CD4-positive, alpha-beta T cell (primary cell): Measurements from ENCODE around the gene NUP210. TPM values are rescaled to one million over a fixed set of nuclear protein-coding genes. Genes with fewer than 3 reads are reported as not detected.

Source experiments
- ATAC-seq: fragments of 200-7000 bp; cut with Tn5 transposase; one replicate; pipeline ENCODE4 v1.10.0; 2022; ENCODE audit warnings: mild to moderate bottlenecking; ENCODE audit not compliant: poor library complexity
- CTCF ChIA-PET: fragments of 350-600 bp; sonication (Branson Sonifier 250); formaldehyde crosslinking; loops from one replicate; lab custom pipeline; 2021; ENCODE audit warnings: antibody characterized with exemption, inconsistent platforms; lab: Charles Lee
- POLR2A ChIA-PET: fragments of 350-600 bp; sonication (Branson Sonifier 250); formaldehyde crosslinking; loops from one replicate; lab custom pipeline; 2021; ENCODE audit warnings: antibody characterized with exemption, inconsistent platforms; lab: Charles Lee
- DNase-seq, 14 experiments: peaks; one replicate each; pipeline ENCODE4 v3.0.0-alpha.2; 2013 to 2020; ENCODE audit warnings: mixed read lengths in 2 of 14
- H3K27ac ChIP-seq, 2 donors: one replicate each; pipeline versions ENCODE4 v1.5.1 to v1.7.0; 2013; ENCODE audit warnings: low read length in 2 of 2, low read depth in 1 of 2, mild to moderate bottlenecking in 1 of 2
- H3K27me3 ChIP-seq, 2 experiments: 1 replicate in 1 of 2; 2 replicates in 1 of 2; pipeline versions ENCODE4 v1.6.1 to v1.7.0; 2013; ENCODE audit warnings: low read length in 2 of 2, control low read depth in 1 of 2, mild to moderate bottlenecking in 1 of 2, moderate library complexity in 1 of 2; ENCODE audit not compliant: insufficient read depth in 2 of 2, control insufficient read depth in 1 of 2
- H3K36me3 ChIP-seq: one replicate; pipeline ENCODE4 v1.6.1; 2013; ENCODE audit warnings: low read length, control low read depth; ENCODE audit not compliant: insufficient read depth
- H3K4me1 ChIP-seq: one replicate; pipeline ENCODE4 v1.6.1; 2013; ENCODE audit warnings: low read length, control low read depth; ENCODE audit not compliant: insufficient read depth
- H3K4me3 ChIP-seq: one replicate; pipeline ENCODE4 v1.5.1; 2013; ENCODE audit warnings: mild to moderate bottlenecking, low read length, moderate library complexity
- H3K9me3 ChIP-seq, 2 experiments: 1 replicate in 1 of 2; 2 replicates in 1 of 2; pipeline versions ENCODE4 v1.6.1 to v1.7.0; 2013; ENCODE audit warnings: low read length in 2 of 2, mild to moderate bottlenecking in 2 of 2, control low read depth in 1 of 2, moderate library complexity in 1 of 2; ENCODE audit not compliant: control insufficient read depth in 1 of 2, insufficient read depth in 1 of 2
- H3K27ac Mint-ChIP-seq: one replicate; pipeline ENCODE4 v1.8.0; 2020; ENCODE audit warnings: mixed read lengths
- H3K27me3 Mint-ChIP-seq: one replicate; pipeline ENCODE4 v1.8.0; 2021; ENCODE audit warnings: mixed read lengths
- H3K36me3 Mint-ChIP-seq: one replicate; pipeline ENCODE4 v1.8.0; 2021; ENCODE audit warnings: low read depth, mixed read lengths
- H3K4me1 Mint-ChIP-seq: one replicate; pipeline ENCODE4 v1.8.0; 2021; ENCODE audit warnings: low read depth, mixed read lengths
- H3K4me3 Mint-ChIP-seq: one replicate; pipeline ENCODE4 v1.8.0; 2020; ENCODE audit warnings: mild to moderate bottlenecking, mixed read lengths
- H3K9me3 Mint-ChIP-seq: one replicate; pipeline ENCODE4 v1.8.0; 2020; ENCODE audit warnings: mixed read lengths
- intact Hi-C, 2 experiments: fragments of 100-400 bp; cut with DNase I in 1 of 2; cut with micrococcal nuclease in 1 of 2; formaldehyde crosslinking; loops; one replicate each; pipeline versions ENCODE4 v1.15.1 to v1.9.0; 2023 to 2025; cut with DNase I, micrococcal nuclease
- total RNA-seq, 174 experiments: library from RNA in 2 of 174; stranded (reverse) in 2 of 174; gene quantifications; one replicate each; pipeline ENCODE4 v1.2.3 and lab custom pipeline; 2021 to 2026
- TF ChIP-seq, protein P1 (sequence below): fragments of 200-600 bp; IDR thresholded peaks from one replicate; pipeline ENCODE4 v1.8.0; 2022; ENCODE audit warnings: antibody characterized with exemption, mild to moderate bottlenecking

The NUP210 gene
- total RNA-seq, 2 experiments from 2014 or later: 82.0 to 83.5 TPM

DNA sequence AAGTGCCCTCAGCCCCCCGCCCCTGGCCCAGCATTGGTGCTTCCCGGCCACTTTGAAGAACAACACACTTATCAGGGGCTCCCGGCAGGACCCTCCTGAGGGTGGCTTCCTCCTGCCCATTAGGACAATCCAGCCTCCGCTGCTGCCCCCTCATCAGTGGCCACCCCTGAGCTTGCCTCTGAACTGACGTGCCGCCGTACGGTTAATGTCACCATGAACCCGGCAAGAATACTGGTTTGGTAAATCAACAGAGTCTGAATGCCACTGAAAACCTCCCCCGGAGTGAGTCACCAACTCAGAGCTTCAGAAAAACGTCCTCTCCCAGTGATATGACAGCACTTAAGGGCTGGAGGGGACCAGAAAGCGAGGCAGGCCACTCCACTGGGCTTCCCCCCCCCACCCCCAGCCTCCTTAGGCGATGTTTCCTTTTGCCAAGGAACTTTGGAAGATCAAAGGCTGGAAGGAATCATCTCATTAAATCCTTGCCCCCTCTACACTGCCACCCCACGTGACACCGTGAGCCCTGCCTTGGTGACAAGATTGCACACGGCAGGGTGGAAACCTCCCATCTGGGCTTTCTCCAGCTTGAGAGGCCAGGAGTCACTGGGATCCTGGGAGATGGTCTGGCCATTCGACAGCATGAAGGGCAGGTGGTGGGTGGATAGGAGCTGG is 142.1 kb downstream of the NUP210 start:
- no peak overlapping the region for H3K4me3 Mint-ChIP-seq
- Histone ChIP-seq H3K4me3 (no peak overlapping the region), H3K4me1 (peaks cover 11% of the 10 kb centered on the region), H3K27me3 (peaks cover 11% of the 10 kb centered on the region in 2 experiments), H3K9me3 (peaks cover 0 to 16% of the 10 kb centered on the region in 2 experiments), H3K36me3 (no peaks in the 10 kb centered on the region), H3K27ac (no peak overlapping the region)
- H3K9me3 Mint-ChIP-seq: no peaks in the 10 kb centered on the region
- DNase-seq (no peak), ATAC-seq (no peak)
- POLR2A ChIA-PET: no interaction called here
- CTCF ChIA-PET: no interaction called here
- peaks cover 31% of the 10 kb centered on the region for H3K27me3 Mint-ChIP-seq
- peaks cover 7% of the 10 kb centered on the region for H3K4me1 Mint-ChIP-seq
- intact Hi-C loops: loop anchor here in 1 of 2 experiments (10.0 kb wide), 1 partner anchor 423 kb away; no protein-coding TSS in a partner anchor
- TF ChIP-seq, protein P1, sequence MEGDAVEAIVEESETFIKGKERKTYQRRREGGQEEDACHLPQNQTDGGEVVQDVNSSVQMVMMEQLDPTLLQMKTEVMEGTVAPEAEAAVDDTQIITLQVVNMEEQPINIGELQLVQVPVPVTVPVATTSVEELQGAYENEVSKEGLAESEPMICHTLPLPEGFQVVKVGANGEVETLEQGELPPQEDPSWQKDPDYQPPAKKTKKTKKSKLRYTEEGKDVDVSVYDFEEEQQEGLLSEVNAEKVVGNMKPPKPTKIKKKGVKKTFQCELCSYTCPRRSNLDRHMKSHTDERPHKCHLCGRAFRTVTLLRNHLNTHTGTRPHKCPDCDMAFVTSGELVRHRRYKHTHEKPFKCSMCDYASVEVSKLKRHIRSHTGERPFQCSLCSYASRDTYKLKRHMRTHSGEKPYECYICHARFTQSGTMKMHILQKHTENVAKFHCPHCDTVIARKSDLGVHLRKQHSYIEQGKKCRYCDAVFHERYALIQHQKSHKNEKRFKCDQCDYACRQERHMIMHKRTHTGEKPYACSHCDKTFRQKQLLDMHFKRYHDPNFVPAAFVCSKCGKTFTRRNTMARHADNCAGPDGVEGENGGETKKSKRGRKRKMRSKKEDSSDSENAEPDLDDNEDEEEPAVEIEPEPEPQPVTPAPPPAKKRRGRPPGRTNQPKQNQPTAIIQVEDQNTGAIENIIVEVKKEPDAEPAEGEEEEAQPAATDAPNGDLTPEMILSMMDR: no peak
- H3K36me3 Mint-ChIP-seq: no peaks in the 10 kb centered on the region
- no peak overlapping the region for H3K27ac Mint-ChIP-seq

DNA sequence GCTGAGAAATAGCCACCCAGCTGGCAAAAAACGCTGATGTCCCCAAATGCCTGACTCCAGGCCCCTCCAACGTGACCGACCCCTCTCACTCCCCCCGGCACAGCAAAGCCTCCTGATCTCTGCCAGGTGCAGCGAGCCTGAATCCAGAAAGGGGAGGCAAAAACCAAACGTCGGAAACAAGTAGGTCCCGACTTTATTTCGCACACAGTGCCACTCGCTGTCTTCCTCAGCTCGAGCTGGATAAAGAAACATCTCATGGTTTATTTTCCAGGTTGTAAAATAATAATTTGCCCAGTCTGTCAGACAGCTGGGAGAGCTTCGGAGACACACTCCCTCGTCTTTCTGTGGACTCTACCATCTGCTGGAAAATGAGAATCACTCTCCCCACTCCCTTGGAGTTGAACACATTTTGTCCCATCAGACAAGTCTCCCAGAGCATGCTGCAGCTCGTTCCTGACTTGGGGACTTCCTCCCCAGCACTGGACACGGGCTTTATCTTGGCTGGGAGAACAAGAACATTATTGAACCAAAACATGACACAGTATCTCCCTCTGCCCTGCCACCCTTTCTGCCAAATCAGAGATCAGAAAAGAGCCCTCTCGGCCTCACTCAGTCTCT is 142.8 kb downstream of the NUP210 start:
- intact Hi-C loops: loop anchor here in 1 of 2 experiments (10.0 kb wide), 1 partner anchor 423 kb away; no protein-coding TSS in a partner anchor
- H3K4me3 Mint-ChIP-seq: no peak overlapping the region
- no peak for DNase-seq
- Histone ChIP-seq H3K27ac (no peak overlapping the region), H3K36me3 (no peaks in the 10 kb centered on the region), H3K4me3 (no peak overlapping the region), H3K4me1 (peaks cover 10% of the 10 kb centered on the region), H3K9me3 (peaks cover 0 to 16% of the 10 kb centered on the region in 2 experiments), H3K27me3 (peaks cover 11% of the 10 kb centered on the region in 2 experiments)
- ChIA-PET POLR2A (no interaction called here), CTCF (no interaction called here)
- H3K36me3 Mint-ChIP-seq: no peaks in the 10 kb centered on the region
- TF ChIP-seq, protein P1: no peak
- peaks cover 7% of the 10 kb centered on the region for H3K4me1 Mint-ChIP-seq
- ATAC-seq: no peak
- H3K27ac Mint-ChIP-seq: no peak overlapping the region
- H3K27me3 Mint-ChIP-seq: peaks cover 34% of the 10 kb centered on the region
- H3K9me3 Mint-ChIP-seq: no peaks in the 10 kb centered on the region

DNA sequence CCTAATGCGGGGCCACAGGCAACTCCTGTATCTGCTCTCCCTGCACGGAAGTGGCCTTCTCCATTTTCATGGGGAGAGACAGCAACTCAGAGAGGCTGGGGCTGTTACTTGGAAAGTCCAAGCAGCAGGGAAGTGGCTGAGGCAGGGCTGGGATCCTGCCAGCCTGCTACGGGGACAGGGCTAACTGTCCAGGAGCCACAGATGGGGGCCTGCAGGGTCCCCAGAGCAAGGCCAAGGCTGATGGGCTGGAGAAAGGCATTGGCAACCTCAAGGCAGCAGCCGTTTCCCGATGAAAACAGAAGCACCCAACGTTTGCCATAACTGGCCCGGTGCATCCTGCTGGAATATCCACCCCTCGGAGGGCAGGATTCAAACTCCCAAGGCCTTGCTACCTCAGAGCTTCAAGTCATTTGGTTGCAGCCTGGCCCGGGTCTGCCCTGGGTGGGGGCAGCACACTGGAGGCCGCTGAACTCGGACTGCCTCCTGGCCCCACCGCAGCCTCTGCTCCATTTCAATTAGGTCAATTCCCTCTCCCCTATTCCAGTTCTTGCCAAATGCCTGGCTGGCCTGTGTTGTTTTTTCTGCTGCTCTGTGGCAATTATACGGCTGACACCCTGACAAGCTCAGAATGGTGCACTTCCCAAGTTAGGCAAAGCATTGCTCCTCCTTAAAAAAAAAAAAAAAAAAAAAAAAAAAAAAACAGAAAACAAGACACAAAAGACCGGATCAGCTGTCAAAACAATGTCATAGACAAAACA is 143.5 kb downstream of the NUP210 start:
- Histone ChIP-seq H3K9me3 (peaks cover 0 to 10% of the 10 kb centered on the region in 2 experiments), H3K27ac (no peak overlapping the region), H3K4me3 (no peak overlapping the region), H3K36me3 (no peaks in the 10 kb centered on the region), H3K4me1 (peaks cover 4% of the 10 kb centered on the region), H3K27me3 (peaks cover 4 to 7% of the 10 kb centered on the region in 2 experiments)
- no peak for DNase-seq
- POLR2A ChIA-PET: no interaction called here
- TF ChIP-seq, protein P1: no peak
- CTCF ChIA-PET: no interaction called here
- ATAC-seq: no peak
- no peak overlapping the region for H3K4me3 Mint-ChIP-seq
- no peak overlapping the region for H3K27ac Mint-ChIP-seq
- no peaks in the 10 kb centered on the region for H3K36me3 Mint-ChIP-seq
- intact Hi-C loops: loop anchor here in 1 of 2 experiments (10.0 kb wide), 1 partner anchor 422 kb away; no protein-coding TSS in a partner anchor
- H3K27me3 Mint-ChIP-seq: peaks cover 32% of the 10 kb centered on the region
- no peaks in the 10 kb centered on the region for H3K9me3 Mint-ChIP-seq
- peaks cover 5% of the 10 kb centered on the region for H3K4me1 Mint-ChIP-seq
